H7 (cell line): ENCODE data around the gene SV2B. TPM values are rescaled to one million over a fixed set of nuclear protein-coding genes. Genes with fewer than 3 reads are reported as not detected.

Experiments
- DNase-seq: peaks from one replicate; pipeline ENCODE4 v3.0.0; 2012
- H3K27me3 ChIP-seq: 2 replicates; pipeline ENCODE4 v1.6.0; 2011; ENCODE audit warnings: mild to moderate bottlenecking, low read length; ENCODE audit not compliant: control insufficient read depth, insufficient read depth
- H3K36me3 ChIP-seq: replicated peaks from 2 replicates; pipeline ENCODE4 v1.5.1; 2011; ENCODE audit warnings: low read length; ENCODE audit not compliant: control insufficient read depth, insufficient read depth
- H3K4me3 ChIP-seq: 2 replicates; pipeline ENCODE4 v1.5.1; 2011; ENCODE audit warnings: low read depth, mild to moderate bottlenecking, control low read depth, low read length, moderate library complexity; ENCODE audit not compliant: insufficient read depth
- total RNA-seq: library from RNA; depleted of rRNA; stranded (reverse); fragments of >200 nt; shearing (Covaris generic); gene quantifications from 2 replicates; pipeline ENCODE4 v1.2.3, GENCODE V29; 2014

Gene SV2B
- total RNA-seq, 1 experiment from 2014 or later = 0.03 TPM

DNA sequence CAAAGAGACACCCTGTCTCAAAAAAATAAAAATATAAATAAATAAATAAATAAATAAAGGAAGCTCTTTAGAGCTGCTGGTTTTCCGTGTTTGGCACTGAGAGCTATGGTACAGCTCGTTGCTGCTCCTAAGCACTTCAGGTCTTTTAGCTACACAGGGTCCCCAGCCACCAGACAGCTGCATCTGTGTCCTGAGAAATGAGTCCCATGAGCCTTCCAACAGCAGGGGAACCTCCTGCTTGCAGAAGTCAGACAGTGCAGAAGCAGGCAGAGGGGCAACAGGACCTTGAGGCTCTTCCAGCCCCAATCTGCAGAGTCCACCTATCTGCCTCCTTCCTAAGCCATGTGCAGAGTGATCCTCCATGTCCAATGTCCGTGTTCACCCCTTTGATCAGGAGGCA is 159.0 kb downstream of the SV2B start:
- Histone ChIP-seq H3K27me3 (no peaks in the 10 kb centered on the region), H3K4me3 (no peak overlapping the region), H3K36me3 (no peaks in the 10 kb centered on the region)
- no peak for DNase-seq

GRCh38 chr15:91261345-91261744 is 161.3 kb downstream of the SV2B start:
- Histone ChIP-seq H3K27me3 (no peaks in the 10 kb centered on the region), H3K4me3 (no peak overlapping the region), H3K36me3 (no peaks in the 10 kb centered on the region)
- no peak for DNase-seq

DNA sequence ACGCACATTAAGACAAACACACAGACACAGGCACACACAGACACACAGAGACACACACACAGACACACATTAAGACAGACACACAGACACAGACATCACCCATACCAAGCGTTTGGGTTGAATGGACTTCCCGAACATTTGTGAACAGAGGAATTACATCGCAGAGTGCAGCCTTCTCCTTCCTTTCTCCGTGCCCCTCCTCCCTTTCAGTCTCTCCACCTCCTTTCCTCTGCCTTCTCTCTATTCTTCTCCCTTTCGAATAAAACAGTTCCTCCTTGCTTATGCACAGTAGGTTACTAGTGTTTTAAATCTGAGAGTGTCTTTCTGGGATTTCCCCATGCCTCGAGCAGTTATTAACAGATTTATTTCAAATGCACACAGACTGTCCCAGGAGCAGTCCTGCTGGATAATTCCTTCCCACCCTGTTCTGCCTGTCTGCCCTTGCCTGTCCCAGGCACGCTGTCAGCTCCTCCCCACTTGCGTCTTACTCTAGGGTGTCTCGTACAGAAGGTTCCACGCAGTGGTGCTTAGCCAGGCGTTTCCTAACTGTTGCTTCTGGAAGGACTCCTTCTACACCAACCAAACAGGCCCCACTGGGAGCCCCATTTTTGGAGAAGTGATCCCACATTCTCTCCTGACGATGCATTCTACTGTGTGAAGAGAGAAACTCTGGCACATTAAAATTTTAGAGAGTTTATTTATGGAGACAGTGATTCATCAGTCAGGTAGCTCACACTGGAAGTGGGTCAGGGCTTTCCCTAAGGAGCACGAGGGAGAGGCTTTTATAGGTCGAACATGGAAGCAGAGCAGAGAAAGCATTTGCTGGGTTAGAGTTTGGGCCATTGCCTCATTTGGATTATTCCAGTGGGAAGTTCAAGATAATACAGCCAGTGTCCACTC is 163.8 kb downstream of the SV2B start:
- no peak for DNase-seq
- H3K36me3 ChIP-seq = no peaks in the 10 kb centered on the region
- no peak overlapping the region for H3K4me3 ChIP-seq
- no peaks in the 10 kb centered on the region for H3K27me3 ChIP-seq

- Histone ChIP-seq H3K4me3 (no peak overlapping the region), H3K36me3 (no peaks in the 10 kb centered on the region), H3K27me3 (no peaks in the 10 kb centered on the region)
- no peak for DNase-seq
These were observed 164.7 kb downstream of the SV2B start for GRCh38 chr15:91264651-91265351.

- Histone ChIP-seq H3K36me3 (no peaks in the 10 kb centered on the region), H3K27me3 (no peaks in the 10 kb centered on the region), H3K4me3 (no peak overlapping the region)
- no peak for DNase-seq
These were observed 165.4 kb downstream of the SV2B start for GRCh38 chr15:91265416-91265940.

DNA sequence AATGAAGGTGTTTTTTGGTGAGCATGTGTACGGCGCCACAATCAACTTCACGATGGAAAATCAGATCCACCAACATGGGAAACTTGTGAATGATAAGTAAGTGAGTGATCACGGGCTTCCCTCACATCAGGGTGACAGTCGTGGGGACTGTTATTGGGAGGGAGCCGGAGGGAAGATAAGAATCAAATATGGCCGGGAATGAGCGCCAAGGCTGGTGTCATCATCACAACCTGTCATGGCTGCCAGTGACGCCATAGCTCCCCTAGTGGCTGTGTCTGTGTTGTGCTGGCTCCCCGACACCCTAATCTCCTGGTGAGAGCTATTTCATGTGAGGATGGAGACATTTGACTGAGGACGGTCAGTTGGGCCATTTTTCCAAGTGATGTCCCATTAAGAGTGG is 168.5 kb downstream of the SV2B start:
- peak; percentile 51 for DNase-seq
- no peak overlapping the region for H3K4me3 ChIP-seq
- H3K36me3 ChIP-seq = no peaks in the 10 kb centered on the region
- peaks cover 2% of the 10 kb centered on the region; the same call in 1 of the 2 replicates for H3K27me3 ChIP-seq

GRCh38 chr15:91270747-91271146 is 170.7 kb downstream of the SV2B start:
- Histone ChIP-seq H3K27me3 (peaks cover 2% of the 10 kb centered on the region; the same call in 1 of the 2 replicates), H3K4me3 (no peak overlapping the region), H3K36me3 (no peaks in the 10 kb centered on the region)
- DNase-seq = no peak

- peak; percentile 67 for DNase-seq
- H3K36me3 ChIP-seq = no peaks in the 10 kb centered on the region
- peaks cover 2% of the 10 kb centered on the region; the same call in 1 of the 2 replicates for H3K27me3 ChIP-seq
- no peak overlapping the region for H3K4me3 ChIP-seq
These were observed 171.6 kb downstream of the SV2B start for GRCh38 chr15:91271565-91272153.

GRCh38 chr15:91275844-91276243 is 175.8 kb downstream of the SV2B start:
- Histone ChIP-seq H3K27me3 (peaks cover 2% of the 10 kb centered on the region; the same call in 1 of the 2 replicates), H3K36me3 (no peaks in the 10 kb centered on the region), H3K4me3 (no peak overlapping the region)
- no peak for DNase-seq

GRCh38 chr15:91278951-91279350 is 178.9 kb downstream of the SV2B start:
- no peaks in the 10 kb centered on the region for H3K27me3 ChIP-seq
- no peak for DNase-seq
- H3K36me3 ChIP-seq = no peaks in the 10 kb centered on the region
- no peak overlapping the region for H3K4me3 ChIP-seq

DNA sequence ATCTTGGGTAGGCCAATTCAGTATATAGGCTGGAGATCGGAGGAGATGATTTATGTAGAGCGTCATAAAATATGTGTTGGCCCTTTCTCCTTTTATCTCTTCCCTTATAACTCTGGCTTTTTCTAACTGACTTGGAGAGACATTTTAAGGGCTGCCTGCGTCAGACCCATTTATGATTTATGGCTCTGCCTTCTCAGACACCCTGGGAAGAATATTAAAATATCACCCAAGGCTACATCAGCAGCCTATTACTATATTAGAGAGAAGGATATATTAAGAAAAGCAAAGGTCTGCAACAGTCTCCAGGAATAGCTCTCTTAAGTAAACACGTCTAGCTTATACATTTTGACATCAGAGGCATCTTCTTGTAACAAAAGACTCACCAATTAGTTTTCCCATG is 179.4 kb downstream of the SV2B start:
- Histone ChIP-seq H3K4me3 (no peak overlapping the region), H3K27me3 (no peaks in the 10 kb centered on the region), H3K36me3 (no peaks in the 10 kb centered on the region)
- DNase-seq = no peak

DNA sequence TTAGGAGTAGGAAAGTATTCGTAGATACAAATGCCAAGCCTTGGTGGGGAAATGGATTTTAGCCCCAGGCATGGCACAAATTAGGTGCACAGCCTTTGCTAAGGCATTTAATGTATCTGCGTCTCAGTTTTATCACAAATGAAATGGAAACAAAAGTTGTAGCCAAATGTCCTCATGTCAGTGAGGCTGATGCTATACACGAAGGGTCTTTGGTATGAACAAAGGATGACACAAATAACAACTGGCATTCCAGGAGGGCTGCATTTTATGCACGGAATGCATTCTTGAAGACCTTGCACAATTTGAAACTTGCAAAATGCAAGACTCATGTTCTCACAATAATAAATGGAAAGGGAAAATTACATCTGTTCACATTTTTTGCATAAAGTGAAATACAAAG is 181.9 kb downstream of the SV2B start:
- Histone ChIP-seq H3K36me3 (no peaks in the 10 kb centered on the region), H3K4me3 (no peak overlapping the region), H3K27me3 (no peaks in the 10 kb centered on the region)
- DNase-seq = no peak

DNA sequence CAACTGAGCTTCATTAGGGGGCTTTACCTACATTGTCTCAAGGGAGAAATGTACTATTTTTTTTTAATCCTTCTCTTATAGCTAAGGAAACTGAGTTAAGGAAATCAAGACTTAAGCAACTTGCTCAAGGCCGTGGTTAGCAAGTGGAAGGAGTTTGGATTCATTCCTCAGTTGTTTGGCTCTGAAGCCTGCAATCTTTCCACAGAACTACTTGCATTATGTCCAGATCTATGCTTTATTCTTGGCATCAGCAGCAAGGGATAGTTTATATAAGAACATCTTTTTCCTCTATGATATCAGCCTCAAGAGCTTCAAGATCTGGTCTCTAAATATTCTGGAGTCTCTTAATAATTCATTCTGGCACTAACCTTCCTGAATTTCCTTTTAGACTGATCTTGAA is 182.4 kb downstream of the SV2B start:
- Histone ChIP-seq H3K36me3 (no peaks in the 10 kb centered on the region), H3K27me3 (no peaks in the 10 kb centered on the region), H3K4me3 (no peak overlapping the region)
- no peak for DNase-seq

- Histone ChIP-seq H3K27me3 (no peaks in the 10 kb centered on the region), H3K36me3 (no peaks in the 10 kb centered on the region), H3K4me3 (no peak overlapping the region)
- no peak for DNase-seq
These were observed 183.1 kb downstream of the SV2B start for GRCh38 chr15:91283155-91283554.
